IMR-90 (cell line): ENCODE measurements around the gene SH2B3. TPM values are rescaled to one million over a fixed set of nuclear protein-coding genes. Genes with fewer than 3 reads are reported as not detected.

ENCODE experiments used
- ATAC-seq: fragments of 200-7000 bp; cut with Tn5 transposase; 2 replicates; pipeline ENCODE4 v1.9.1; 2020; ENCODE audit warnings: low read depth, mild to moderate bottlenecking, moderate library complexity
- BruUV-seq: library from RNA; stranded (reverse); fragments of 400-500 nt; replicated peaks from 2 replicates; lab custom pipeline; 2021; lab: Mats Ljungman, UMichigan
- CTCF ChIA-PET: fragments of 300-600 bp; formaldehyde crosslinking; extraction: SDS; loops from one replicate; lab custom pipeline; 2021; ENCODE audit warnings: antibody characterized with exemption; lab: Yijun Ruan, JAX
- POLR2A ChIA-PET: fragments of 300-600 bp; sonication (Branson Sonifier 250); formaldehyde crosslinking; loops from one replicate; lab custom pipeline; 2022; ENCODE audit warnings: antibody characterized with exemption; ENCODE audit not compliant: unreplicated experiment; lab: Charles Lee
- DNase-seq: peaks from one replicate; pipeline ENCODE4 v3.0.0; 2013
- H2AFZ ChIP-seq: replicated peaks from 2 replicates; pipeline ENCODE3; 2013; ENCODE audit warnings: low read length, mild to moderate bottlenecking; ENCODE audit not compliant: poor library complexity
- H2AK5ac ChIP-seq: 2 replicates; pipeline ENCODE4 v1.6.1; 2013; ENCODE audit warnings: low read depth, low read length, inconsistent platforms
- H2AK9ac ChIP-seq: replicated peaks from 2 replicates; pipeline ENCODE3; 2013; ENCODE audit warnings: mild to moderate bottlenecking, low read depth, low read length, moderate library complexity; ENCODE audit not compliant: poor library complexity
- H2BK120ac ChIP-seq: 2 replicates; pipeline ENCODE4 v1.6.1; 2013; ENCODE audit warnings: low read depth, low read length, inconsistent platforms
- H2BK15ac ChIP-seq: 3 replicates; pipeline ENCODE4 v1.6.1; 2013; ENCODE audit warnings: low read depth, low read length, inconsistent platforms
- H2BK20ac ChIP-seq: 2 replicates; pipeline ENCODE4 v1.6.1; 2013; ENCODE audit warnings: low read depth, mild to moderate bottlenecking, inconsistent platforms, low read length, moderate library complexity
- H2BK5ac ChIP-seq: 2 replicates; pipeline ENCODE4 v1.6.1; 2013; ENCODE audit warnings: mild to moderate bottlenecking, low read depth, low read length, inconsistent platforms; ENCODE audit not compliant: poor library complexity, severe bottlenecking
- H3K14ac ChIP-seq: replicated peaks from 2 replicates; pipeline ENCODE4 v1.6.1; 2013; ENCODE audit warnings: low read depth, low read length, inconsistent platforms
- H3K18ac ChIP-seq: 2 replicates; pipeline ENCODE4 v1.6.1; 2013; ENCODE audit warnings: low read depth, low read length, control low read depth
- H3K23ac ChIP-seq: 2 replicates; pipeline ENCODE4 v1.6.1; 2013; ENCODE audit warnings: low read depth, low read length, inconsistent platforms
- H3K27ac ChIP-seq: 2 replicates; pipeline ENCODE4 v1.5.1; 2013; ENCODE audit warnings: mild to moderate bottlenecking, control low read depth, low read length; ENCODE audit not compliant: insufficient read depth
- H3K27me3 ChIP-seq: 2 replicates; pipeline ENCODE4 v1.6.1; 2013; ENCODE audit warnings: low read length; ENCODE audit not compliant: control insufficient read depth, insufficient read depth
- H3K36me3 ChIP-seq: 2 replicates; pipeline ENCODE4 v1.6.1; 2013; ENCODE audit warnings: low read length, mixed read lengths; ENCODE audit not compliant: control insufficient read depth, insufficient read depth
- H3K4ac ChIP-seq: 2 replicates; pipeline ENCODE4 v1.6.1; 2013; ENCODE audit warnings: low read depth, low read length, inconsistent platforms
- H3K4me1 ChIP-seq: 2 replicates; pipeline ENCODE4 v1.6.1; 2013; ENCODE audit warnings: low read length, mixed read lengths; ENCODE audit not compliant: control insufficient read depth, insufficient read depth
- H3K4me2 ChIP-seq: 2 replicates; pipeline ENCODE4 v1.6.1; 2013; ENCODE audit warnings: low read depth, mild to moderate bottlenecking, control low read depth, low read length, moderate library complexity
- H3K4me3 ChIP-seq: 2 replicates; pipeline ENCODE4 v1.5.1; 2013; ENCODE audit warnings: low read depth, mild to moderate bottlenecking, control low read depth, low read length, moderate library complexity; ENCODE audit not compliant: insufficient read depth
- H3K56ac ChIP-seq: 2 replicates; pipeline ENCODE4 v1.6.1; 2013; ENCODE audit warnings: low read length, inconsistent platforms; ENCODE audit not compliant: insufficient read depth; ENCODE audit errors: extremely low read depth
- H3K79me1 ChIP-seq, 2 experiments: 2 replicates each; pipeline ENCODE4 v1.6.1; 2013; ENCODE audit warnings: low read length in 2 of 2, inconsistent platforms in 1 of 2, low read depth in 1 of 2
- H3K9ac ChIP-seq: 2 replicates; pipeline ENCODE4 v1.6.1; 2013; ENCODE audit warnings: low read depth, low read length, control low read depth
- H3K9me1 ChIP-seq: 2 replicates; pipeline ENCODE4 v1.6.1; 2013; ENCODE audit warnings: low read length, inconsistent platforms; ENCODE audit not compliant: insufficient read depth
- H3K9me3 ChIP-seq: 2 replicates; pipeline ENCODE4 v1.6.1; 2013; ENCODE audit warnings: low read length; ENCODE audit not compliant: control insufficient read depth, insufficient read depth
- H4K20me1 ChIP-seq: 2 replicates; pipeline ENCODE4 v1.6.1; 2013; ENCODE audit warnings: low read length, inconsistent platforms; ENCODE audit not compliant: insufficient read depth
- H4K5ac ChIP-seq: 2 replicates; pipeline ENCODE4 v1.6.1; 2013; ENCODE audit warnings: mild to moderate bottlenecking, low read depth, low read length, control low read depth
- H4K8ac ChIP-seq, 2 experiments: 2 replicates each; pipeline ENCODE4 v1.6.1; 2013; ENCODE audit warnings: low read depth in 2 of 2, low read length in 2 of 2, control low read depth in 1 of 2, inconsistent platforms in 1 of 2
- H4K91ac ChIP-seq: 2 replicates; pipeline ENCODE4 v1.6.1; 2013; ENCODE audit warnings: low read depth, low read length, inconsistent platforms; ENCODE audit not compliant: insufficient read depth
- BHLHE40 ChIP-seq: fragments of 150-350 bp; IDR thresholded peaks from 2 replicates; pipeline ENCODE4 v1.6.1; 2016; ENCODE audit warnings: mild to moderate bottlenecking, low read depth, low read length
- CEBPB ChIP-seq: IDR thresholded peaks from 2 replicates; pipeline ENCODE4 v1.6.1; 2012; ENCODE audit warnings: low read depth, low read length, improper control_type of control experiment
- CHD1 ChIP-seq: IDR thresholded peaks from 2 replicates; pipeline ENCODE4 v1.6.1; 2012; ENCODE audit warnings: low read depth, low read length, improper control_type of control experiment
- ELK1 ChIP-seq: fragments of 150-350 bp; IDR thresholded peaks from 2 replicates; pipeline ENCODE4 v1.6.1; 2016; ENCODE audit warnings: low read depth, mild to moderate bottlenecking, low read length, moderate library complexity, borderline replicate concordance
- MAFK ChIP-seq: IDR thresholded peaks from 2 replicates; pipeline ENCODE4 v1.6.1; 2012; ENCODE audit warnings: low read depth, low read length, improper control_type of control experiment
- MAZ ChIP-seq: IDR thresholded peaks from 2 replicates; pipeline ENCODE4 v1.6.1; 2012; ENCODE audit warnings: low read depth, mild to moderate bottlenecking, low read length, improper control_type of control experiment, moderate library complexity, borderline replicate concordance
- MXI1 ChIP-seq: IDR thresholded peaks from 2 replicates; pipeline ENCODE4 v1.6.1; 2012; ENCODE audit warnings: low read depth, mild to moderate bottlenecking, low read length, moderate library complexity, borderline replicate concordance
- NFE2L2 ChIP-seq: fragments of 150-350 bp; IDR thresholded peaks from 2 replicates; pipeline ENCODE4 v1.6.1; 2016; ENCODE audit warnings: low read depth, mild to moderate bottlenecking, low read length
- POLR2A ChIP-seq: IDR thresholded peaks from 2 replicates; pipeline ENCODE4 v1.6.1; 2012; ENCODE audit warnings: mild to moderate bottlenecking, low read depth, low read length
- RAD21 ChIP-seq: IDR thresholded peaks from 2 replicates; pipeline ENCODE4 v1.6.1; 2012; ENCODE audit warnings: low read length, improper control_type of control experiment
- RCOR1 ChIP-seq: IDR thresholded peaks from 2 replicates; pipeline ENCODE4 v1.6.1; 2012; ENCODE audit warnings: mild to moderate bottlenecking, low read length, improper control_type of control experiment; ENCODE audit not compliant: insufficient replicate concordance
- SMC3 ChIP-seq: fragments of 150-350 bp; IDR thresholded peaks from 2 replicates; pipeline ENCODE4 v1.6.1; 2016; ENCODE audit warnings: low read depth, mild to moderate bottlenecking, antibody characterized with exemption, low read length, moderate library complexity
- WGBS, 2 experiments: methylation state at CpG; one replicate each; pipeline versions ENCODE4 v1.1.5 to v1.1.7; 2013; ENCODE audit warnings: missing lambda C conversion rate in 2 of 2; ENCODE audit not compliant: insufficient read length in 1 of 2; ENCODE audit errors: extremely low coverage in 2 of 2; 5-methylcytosine and 5-hydroxymethylcytosine counted together
- dilution Hi-C: fragments of 300-500 bp; cut with HindIII; formaldehyde crosslinking; loops from one replicate; pipeline ENCODE4 v1.14.3; 2018; ENCODE audit warnings: low sequenced_read_pairs; ENCODE audit not compliant: unreplicated experiment
- in situ Hi-C: fragments of 300-500 bp; cut with MboI; formaldehyde crosslinking; loops from 3 replicates; pipeline ENCODE4 v1.14.3; 2019; ENCODE audit warnings: low sequenced_read_pairs, inconsistent platforms, mixed read lengths
- intact Hi-C: fragments of 100-400 bp; cut with micrococcal nuclease; formaldehyde crosslinking; loops from 2 replicates; pipeline ENCODE4 v1.10.0; 2022
- polyA plus RNA-seq, 3 experiments: library from polyadenylated mRNA; depleted of rRNA; stranded (reverse); fragments of >200 nt; gene quantifications; 2 replicates each; pipeline ENCODE4 v1.2.3, GENCODE V29; 2012; ENCODE audit warnings: low replicate concordance in 1 of 3
- total RNA-seq: library from RNA; depleted of rRNA; stranded (reverse); fragments of >200 nt; gene quantifications from 2 replicates; pipeline ENCODE4 v1.2.3, GENCODE V29; 2012
- TF ChIP-seq, protein P1 (sequence below): conservative IDR thresholded peaks from 2 replicates; pipeline ENCODE4 v1.5.1; 2012; ENCODE audit warnings: mild to moderate bottlenecking, low read depth, low read length, improper control_type of control experiment
- TF ChIP-seq, protein P2 (sequence below): fragments of 150-350 bp; IDR thresholded peaks from 2 replicates; pipeline ENCODE4 v1.6.1; 2017; ENCODE audit warnings: mild to moderate bottlenecking, antibody characterized with exemption, low read length, low read depth

The SH2B3 gene
- total and polyA plus RNA-seq, 2 of the 4 experiments (the other 2 are of a cell fraction), result 9.3 to 20.2 TPM

GRCh38 chr12:111428728-111429175 is 23.0 kb downstream of the SH2B3 start:
- POLR2A ChIA-PET, result no interaction called here
- BruUV-seq, result no TSS peak

More at GRCh38 chr12:111428728-111429175, 23.0 kb downstream of the SH2B3 start:
- 33% methylated on average over 1 of the region's 21 CpGs; no CpG with 5 or more reads in 1 of the 2 experiments for WGBS, 2 experiments
- TF ChIP-seq MAZ, result no peak
- TF ChIP-seq POLR2A, result no peak
- no peak for TF ChIP-seq BHLHE40
- no peak for TF ChIP-seq RCOR1
- TF ChIP-seq, protein P1, sequence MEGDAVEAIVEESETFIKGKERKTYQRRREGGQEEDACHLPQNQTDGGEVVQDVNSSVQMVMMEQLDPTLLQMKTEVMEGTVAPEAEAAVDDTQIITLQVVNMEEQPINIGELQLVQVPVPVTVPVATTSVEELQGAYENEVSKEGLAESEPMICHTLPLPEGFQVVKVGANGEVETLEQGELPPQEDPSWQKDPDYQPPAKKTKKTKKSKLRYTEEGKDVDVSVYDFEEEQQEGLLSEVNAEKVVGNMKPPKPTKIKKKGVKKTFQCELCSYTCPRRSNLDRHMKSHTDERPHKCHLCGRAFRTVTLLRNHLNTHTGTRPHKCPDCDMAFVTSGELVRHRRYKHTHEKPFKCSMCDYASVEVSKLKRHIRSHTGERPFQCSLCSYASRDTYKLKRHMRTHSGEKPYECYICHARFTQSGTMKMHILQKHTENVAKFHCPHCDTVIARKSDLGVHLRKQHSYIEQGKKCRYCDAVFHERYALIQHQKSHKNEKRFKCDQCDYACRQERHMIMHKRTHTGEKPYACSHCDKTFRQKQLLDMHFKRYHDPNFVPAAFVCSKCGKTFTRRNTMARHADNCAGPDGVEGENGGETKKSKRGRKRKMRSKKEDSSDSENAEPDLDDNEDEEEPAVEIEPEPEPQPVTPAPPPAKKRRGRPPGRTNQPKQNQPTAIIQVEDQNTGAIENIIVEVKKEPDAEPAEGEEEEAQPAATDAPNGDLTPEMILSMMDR, result no peak
- TF ChIP-seq, protein P2, sequence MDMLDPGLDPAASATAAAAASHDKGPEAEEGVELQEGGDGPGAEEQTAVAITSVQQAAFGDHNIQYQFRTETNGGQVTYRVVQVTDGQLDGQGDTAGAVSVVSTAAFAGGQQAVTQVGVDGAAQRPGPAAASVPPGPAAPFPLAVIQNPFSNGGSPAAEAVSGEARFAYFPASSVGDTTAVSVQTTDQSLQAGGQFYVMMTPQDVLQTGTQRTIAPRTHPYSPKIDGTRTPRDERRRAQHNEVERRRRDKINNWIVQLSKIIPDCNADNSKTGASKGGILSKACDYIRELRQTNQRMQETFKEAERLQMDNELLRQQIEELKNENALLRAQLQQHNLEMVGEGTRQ, result no peak
- no peak for TF ChIP-seq CHD1
- TF ChIP-seq CEBPB, result no peak
- TF ChIP-seq MAFK, result no peak
- no peak for TF ChIP-seq MXI1
- no peak for TF ChIP-seq NFE2L2
- TF ChIP-seq SMC3, result no peak
- no peak for TF ChIP-seq RAD21
- no peak for TF ChIP-seq ELK1
- Histone ChIP-seq H3K4ac (no peak overlapping the region), H3K27me3 (no peaks in the 10 kb centered on the region), H4K20me1 (peaks cover 58% of the 10 kb centered on the region), H2BK15ac (no peak overlapping the region), H4K5ac (no peak overlapping the region), H4K91ac (no peak overlapping the region), H3K36me3 (no peaks in the 10 kb centered on the region), H2AK5ac (no peak overlapping the region), H2BK5ac (no peak overlapping the region), H3K9me3 (no peaks in the 10 kb centered on the region), H4K8ac (no peak overlapping the region), H3K9me1 (peaks cover 23% of the 10 kb centered on the region), H3K4me3 (no peak overlapping the region), H3K56ac (no peak overlapping the region), H3K4me2 (no peak overlapping the region), H3K14ac (no peak overlapping the region), H3K18ac (no peak overlapping the region), H3K23ac (no peak overlapping the region), H2AK9ac (no peak overlapping the region), H3K4me1 (peaks cover 18% of the 10 kb centered on the region), H2AFZ (no peak overlapping the region), H2BK120ac (no peak overlapping the region), H2BK20ac (no peak overlapping the region), H3K79me1 (peaks cover 32 to 90% of the 10 kb centered on the region in 2 experiments), H3K9ac (no peak overlapping the region), H3K27ac (no peak overlapping the region)
- ATAC-seq, result no peak
- no peak for DNase-seq
- CTCF ChIA-PET, result no interaction called here
- dilution Hi-C loops, result no loop called here
- intact Hi-C loops, result no loop called here
- in situ Hi-C loops, result no loop called here
